ENCODE results near the gene DOCK7.

Gene DOCK7

DNA sequence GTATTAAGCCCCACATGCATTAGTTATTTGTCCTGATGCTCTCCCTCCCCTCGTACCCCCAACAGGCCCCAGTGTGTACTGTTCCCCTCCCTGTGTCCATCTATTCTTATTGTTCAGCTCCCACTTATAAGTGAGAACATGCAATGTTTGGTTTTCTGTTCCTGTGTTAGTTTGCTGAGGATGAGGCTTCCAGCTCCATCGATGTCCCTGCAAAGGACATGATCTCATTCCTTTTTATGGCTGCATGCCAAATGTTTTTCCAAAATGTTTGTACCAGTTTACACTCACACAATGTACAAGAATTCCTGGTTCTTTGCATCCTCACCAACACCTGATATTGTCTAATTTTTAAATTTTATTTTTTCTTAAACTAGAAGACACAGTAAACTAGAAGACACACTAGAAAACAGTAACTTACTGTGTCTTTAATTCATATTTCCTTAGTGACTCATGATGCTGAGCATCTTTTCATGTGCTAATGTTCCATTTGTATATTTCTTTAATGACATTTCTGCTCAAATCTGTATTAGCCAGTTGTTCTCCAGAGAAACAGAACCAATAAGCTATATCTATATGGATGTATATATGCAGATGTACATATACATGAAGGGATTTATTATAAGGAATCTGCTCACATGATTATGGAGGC is 270.7 kb downstream of the DOCK7 start:
- no peak for DNase-seq (ENCODE audit: low read depth)

DNA sequence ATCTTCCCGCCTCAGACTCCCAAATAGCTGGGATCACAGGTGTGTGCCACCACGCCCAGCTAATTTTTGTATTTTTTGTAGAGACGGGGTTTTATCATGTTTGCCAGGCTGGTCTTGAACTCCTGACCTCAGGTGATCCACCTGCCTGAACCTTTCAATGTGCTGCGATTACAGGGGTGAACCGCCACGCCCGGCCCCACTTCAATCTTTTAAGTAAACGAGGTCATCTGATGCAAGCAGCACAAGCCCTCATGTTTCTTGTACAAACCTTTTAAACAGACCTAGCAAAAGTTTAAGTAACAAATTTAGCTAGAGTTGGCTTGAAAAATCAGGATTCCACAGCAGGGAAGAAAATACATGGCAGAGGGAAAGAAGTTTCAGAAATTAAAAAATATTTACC is 272.5 kb downstream of the DOCK7 start:
- DNase-seq (ENCODE audit: low read depth) = no peak

DNA sequence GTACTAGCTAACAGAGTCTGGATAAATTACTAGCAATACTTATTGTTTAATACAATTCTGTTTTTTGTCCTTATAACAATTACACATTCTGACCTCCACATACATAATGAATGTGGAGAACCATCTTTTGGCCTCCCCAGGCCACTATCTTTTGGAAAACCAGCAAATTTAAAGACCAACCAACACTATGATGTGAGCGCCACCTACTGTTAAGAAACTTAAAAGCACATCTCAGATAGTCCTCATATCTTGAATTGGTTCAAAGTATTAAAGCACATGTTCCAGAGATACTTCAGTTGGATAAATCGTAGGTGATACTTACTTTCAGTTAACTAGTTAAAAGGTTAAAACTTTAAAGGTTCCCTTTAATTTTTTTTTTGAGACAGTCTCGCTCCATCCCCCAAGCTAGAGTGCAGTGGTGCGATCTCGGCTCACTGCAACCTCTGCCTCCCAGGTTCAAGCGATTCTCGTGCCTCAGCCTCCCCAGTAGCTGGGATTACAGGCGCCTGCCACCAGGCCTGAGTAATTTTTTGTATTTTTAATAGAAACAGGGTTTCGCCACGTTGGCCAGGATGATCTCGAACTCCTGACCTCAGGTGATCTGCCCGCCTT is 280.7 kb downstream of the DOCK7 start:
- DNase-seq (ENCODE audit: low read depth) = no peak

DNA sequence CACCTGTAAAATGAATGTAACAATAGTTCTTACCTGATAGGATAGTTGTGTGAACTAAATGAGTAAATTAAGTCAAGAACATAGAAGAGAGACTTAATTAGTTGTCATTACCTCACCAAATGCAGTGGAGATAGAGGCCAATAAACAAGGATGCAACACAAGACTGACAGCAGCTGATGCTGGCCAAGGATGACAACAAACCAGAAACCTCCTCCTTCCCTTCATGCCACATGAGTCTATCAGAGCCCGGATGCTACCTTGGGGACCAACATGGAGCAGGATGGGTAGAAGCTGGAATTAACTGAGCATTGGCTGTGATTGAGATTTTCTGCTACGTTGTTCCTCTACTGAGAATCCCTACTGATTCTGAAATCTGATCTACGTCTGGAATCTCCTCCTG is 281.6 kb downstream of the DOCK7 start:
- DNase-seq (ENCODE audit: low read depth) = no peak

DNA sequence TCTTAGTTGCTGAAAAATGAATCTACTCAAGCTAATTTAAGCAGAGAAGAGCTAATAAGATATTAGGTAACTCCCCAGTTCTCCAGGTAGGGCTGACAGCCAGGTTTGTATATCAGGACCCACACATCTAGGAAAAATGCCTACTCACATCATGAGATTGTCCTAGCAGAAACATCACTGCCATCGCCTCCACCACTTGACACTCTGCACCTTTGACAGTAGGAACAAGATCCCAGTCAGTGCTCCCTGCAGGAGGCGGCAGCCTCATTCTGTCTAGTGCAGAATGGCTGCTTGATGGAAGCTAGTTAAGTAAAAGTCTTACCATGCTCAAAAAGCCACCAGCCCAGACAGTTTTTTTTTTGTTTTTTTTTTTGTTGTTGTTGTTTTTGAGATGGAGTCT is 282.9 kb downstream of the DOCK7 start:
- no peak for DNase-seq (ENCODE audit: low read depth)
